Activated B cell treated with CpG ODN at 0.5 μM for 24 hours (primary cell): Measurements from ENCODE around the gene PRR13. TPM values are rescaled to one million over a fixed set of nuclear protein-coding genes. Genes with fewer than 3 reads are reported as not detected.

Experiments used
- ATAC-seq: fragments of 200-7000 bp; cut with Tn5 transposase; one replicate; pipeline ENCODE4 v1.10.0; 2021; ENCODE audit warnings: low read depth, mild to moderate bottlenecking, moderate library complexity
- CTCF ChIA-PET: fragments of 350-600 bp; sonication (Branson Sonifier 250); formaldehyde crosslinking; loops from one replicate; lab custom pipeline; 2021; ENCODE audit warnings: antibody characterized with exemption; lab: Charles Lee
- POLR2A ChIA-PET: fragments of 350-600 bp; sonication (Branson Sonifier 250); formaldehyde crosslinking; loops from one replicate; lab custom pipeline; 2021; ENCODE audit warnings: antibody characterized with exemption; lab: Charles Lee
- DNase-seq: peaks from one replicate; pipeline ENCODE4 v3.0.0; 2022
- H3K27ac Mint-ChIP-seq: one replicate; pipeline ENCODE4 v1.8.0; 2020; ENCODE audit warnings: mixed read lengths
- H3K27me3 Mint-ChIP-seq: one replicate; pipeline ENCODE4 v1.8.0; 2021; ENCODE audit warnings: mixed read lengths
- H3K36me3 Mint-ChIP-seq: one replicate; pipeline ENCODE4 v1.8.0; 2021; ENCODE audit warnings: low read depth, mixed read lengths
- H3K4me1 Mint-ChIP-seq: one replicate; pipeline ENCODE4 v1.8.0; 2021; ENCODE audit warnings: mixed read lengths
- H3K4me3 Mint-ChIP-seq: one replicate; pipeline ENCODE4 v1.8.0; 2020; ENCODE audit warnings: mild to moderate bottlenecking, mixed read lengths
- H3K9me3 Mint-ChIP-seq: one replicate; pipeline ENCODE4 v1.8.0; 2020; ENCODE audit warnings: mixed read lengths
- CTCF ChIP-seq: fragments of 200-600 bp; IDR thresholded peaks from one replicate; pipeline ENCODE4 v1.8.0; 2022; ENCODE audit warnings: antibody characterized with exemption, mild to moderate bottlenecking
- intact Hi-C: fragments of 100-400 bp; cut with micrococcal nuclease; formaldehyde crosslinking; loops from one replicate; pipeline ENCODE4 v1.15.1; 2024
- total RNA-seq: library from RNA; stranded (reverse); gene quantifications from 2 replicates; pipeline ENCODE4 v1.2.3, GENCODE V29; 2022

Gene PRR13
- total RNA-seq, 1 donor from 2014 or later, result 266 TPM

- Mint-ChIP-seq H3K4me3 (no peak overlapping the region), H3K27me3 (no peaks in the 10 kb centered on the region), H3K27ac (no peak overlapping the region), H3K36me3 (peaks cover 94% of the 10 kb centered on the region), H3K9me3 (no peaks in the 10 kb centered on the region), H3K4me1 (peaks cover 12% of the 10 kb centered on the region)
- CTCF ChIA-PET, result interaction anchor here (1.2 kb wide), 1 partner anchor 113 kb away, joined by 3 read pairs; no protein-coding TSS in a partner anchor
- no peak for TF ChIP-seq CTCF
- ATAC-seq (no peak), DNase-seq (no peak)
- intact Hi-C loops, result no loop called here
- POLR2A ChIA-PET, result no interaction called here
Measured at GRCh38 chr12:53465679-53466078, 24.1 kb downstream of the PRR13 start.

GRCh38 chr12:53466640-53467039 lies 25.1 kb downstream of the PRR13 start:
- Mint-ChIP-seq H3K9me3 (no peaks in the 10 kb centered on the region), H3K36me3 (peaks cover 92% of the 10 kb centered on the region), H3K27me3 (no peaks in the 10 kb centered on the region), H3K27ac (no peak overlapping the region), H3K4me3 (no peak overlapping the region), H3K4me1 (peaks cover 8% of the 10 kb centered on the region)
- CTCF ChIA-PET, result no interaction called here
- POLR2A ChIA-PET, result no interaction called here
- TF ChIP-seq CTCF, result no peak
- DNase-seq (no peak), ATAC-seq (no peak)
- intact Hi-C loops, result no loop called here

- ChIA-PET CTCF (no interaction called here), POLR2A (interaction anchor here (0.7 kb wide), 1 partner anchor 8 kb away, joined by 3 read pairs; no protein-coding TSS in a partner anchor)
- DNase-seq (no peak), ATAC-seq (no peak)
- H3K36me3 Mint-ChIP-seq, result peaks cover 92% of the 10 kb centered on the region
- intact Hi-C loops, result no loop called here
- H3K4me1 Mint-ChIP-seq, result peaks cover 8% of the 10 kb centered on the region
- TF ChIP-seq CTCF, result no peak
- no peak overlapping the region for H3K27ac Mint-ChIP-seq
- no peaks in the 10 kb centered on the region for H3K27me3 Mint-ChIP-seq
- H3K4me3 Mint-ChIP-seq, result no peak overlapping the region
- no peaks in the 10 kb centered on the region for H3K9me3 Mint-ChIP-seq
Measured at GRCh38 chr12:53467082-53467481, 25.5 kb downstream of the PRR13 start.

- Mint-ChIP-seq H3K4me1 (peaks cover 9% of the 10 kb centered on the region), H3K27me3 (no peaks in the 10 kb centered on the region), H3K9me3 (no peaks in the 10 kb centered on the region), H3K27ac (no peak overlapping the region), H3K4me3 (no peak overlapping the region), H3K36me3 (peaks cover 92% of the 10 kb centered on the region)
- ChIA-PET POLR2A (interaction anchor here (0.6 to 1.2 kb wide), 4 partner anchors 9 to 1031 kb away, joined by 3 to 4 read pairs (median 3); no protein-coding TSS in a partner anchor), CTCF (no interaction called here)
- intact Hi-C loops, result no loop called here
- no peak for TF ChIP-seq CTCF
- no peak for ATAC-seq
- no peak for DNase-seq
Measured at GRCh38 chr12:53467880-53468279, 26.3 kb downstream of the PRR13 start.

- no peak overlapping the region for H3K27ac Mint-ChIP-seq
- DNase-seq (no peak), ATAC-seq (no peak)
- H3K4me3 Mint-ChIP-seq, result no peak overlapping the region
- intact Hi-C loops, result no loop called here
- CTCF ChIA-PET, result no interaction called here
- H3K36me3 Mint-ChIP-seq, result peaks cover 89% of the 10 kb centered on the region
- no peaks in the 10 kb centered on the region for H3K27me3 Mint-ChIP-seq
- POLR2A ChIA-PET, result interaction anchor here (0.6 to 1.2 kb wide), 4 partner anchors 10 to 1030 kb away, joined by 3 to 15 read pairs (median 4); no protein-coding TSS in a partner anchor
- H3K4me1 Mint-ChIP-seq, result peaks cover 9% of the 10 kb centered on the region
- no peaks in the 10 kb centered on the region for H3K9me3 Mint-ChIP-seq
- TF ChIP-seq CTCF, result no peak
Measured at GRCh38 chr12:53468282-53468681, 26.7 kb downstream of the PRR13 start.
